GM12878 (cell line): ENCODE measurements around the gene AHNAK. TPM values are rescaled to one million over a fixed set of nuclear protein-coding genes. Genes with fewer than 3 reads are reported as not detected.

Source experiments
- ATAC-seq: fragments of 200-7000 bp; cut with Tn5 transposase; 3 replicates; pipeline ENCODE4 v1.9.1; 2020; ENCODE audit warnings: mild to moderate bottlenecking, moderate library complexity
- BruUV-seq: library from RNA; stranded (reverse); fragments of 400-500 nt; replicated peaks from 2 replicates; lab custom pipeline; 2021; lab: Mats Ljungman, UMichigan
- CTCF ChIA-PET: fragments of 300-600 bp; sonication (Branson Sonifier 250); formaldehyde crosslinking; extraction: SDS; loops from one replicate; lab custom pipeline; 2021; ENCODE audit warnings: inconsistent platforms; lab: Yijun Ruan, JAX
- POLR2A ChIA-PET: fragments of 350-600 bp; formaldehyde crosslinking; extraction: SDS; loops from one replicate; lab custom pipeline; 2021; ENCODE audit warnings: inconsistent platforms; lab: Charles Lee
- RAD21 ChIA-PET: fragments of 300-600 bp; sonication (Branson Sonifier 250); formaldehyde crosslinking; loops from one replicate; lab custom pipeline; 2023; ENCODE audit warnings: antibody characterized with exemption; ENCODE audit not compliant: unreplicated experiment; lab: Charles Lee
- SMC1A ChIA-PET: fragments of 300-600 bp; sonication (Branson Sonifier 250); formaldehyde crosslinking; loops from one replicate; lab custom pipeline; 2023; ENCODE audit not compliant: unreplicated experiment, uncharacterized antibody; lab: Charles Lee
- DNase-seq: peaks from one replicate; pipeline ENCODE4 v3.0.0-alpha.2; 2011; ENCODE audit warnings: low read depth, low spot score
- FAIRE-seq: peaks from 3 replicates; lab custom pipeline; 2011; peaks lifted over from hg19 to GRCh38; lab: Jason Lieb, UNC
- H2AFZ ChIP-seq: 2 replicates; pipeline ENCODE4 v1.6.0; 2011; ENCODE audit warnings: low read depth, low read length, control low read depth; ENCODE audit not compliant: control insufficient read depth
- H3K27ac ChIP-seq: 2 replicates; pipeline ENCODE4 v1.5.1; 2011; ENCODE audit warnings: control low read depth; ENCODE audit not compliant: control insufficient read depth, insufficient read depth
- H3K27me3 ChIP-seq, 2 experiments: replicated peaks in 1 of 2; 2 replicates each; pipeline versions ENCODE4 v1.6.0 to v1.6.1; 2011; ENCODE audit warnings: low read length in 1 of 2; ENCODE audit not compliant: control insufficient read depth in 2 of 2, insufficient read depth in 2 of 2
- H3K36me3 ChIP-seq, 2 experiments: 2 replicates each; pipeline ENCODE4 v1.5.1; 2011; ENCODE audit warnings: low read length in 1 of 2; ENCODE audit not compliant: control insufficient read depth in 2 of 2, insufficient read depth in 2 of 2
- H3K4me1 ChIP-seq: 2 replicates; pipeline ENCODE4 v1.6.1; 2011; ENCODE audit warnings: mild to moderate bottlenecking, low read length, moderate library complexity, mixed read lengths; ENCODE audit not compliant: control insufficient read depth, insufficient read depth
- H3K4me2 ChIP-seq: 2 replicates; pipeline ENCODE4 v1.6.0; 2011; ENCODE audit warnings: control low read depth; ENCODE audit not compliant: control insufficient read depth, insufficient read depth
- H3K4me3 ChIP-seq: fragments of 200-600 bp; sonication (generic); 2 replicates; pipeline ENCODE4 v1.5.1; 2016
- H3K79me2 ChIP-seq: 2 replicates; pipeline ENCODE4 v1.6.0; 2011; ENCODE audit warnings: low read length; ENCODE audit not compliant: control insufficient read depth, insufficient read depth
- H3K9ac ChIP-seq: 2 replicates; pipeline ENCODE4 v1.8.0; 2011; ENCODE audit warnings: low read length, control low read depth, mixed read lengths; ENCODE audit not compliant: control insufficient read depth, insufficient read depth
- H3K9me3 ChIP-seq: replicated peaks from 3 replicates; pipeline ENCODE4 v1.5.1; 2011; ENCODE audit warnings: mild to moderate bottlenecking, low read length; ENCODE audit not compliant: control insufficient read depth, insufficient read depth
- H4K20me1 ChIP-seq: 2 replicates; pipeline ENCODE4 v1.6.0; 2011; ENCODE audit not compliant: control insufficient read depth, insufficient read depth
- ATF3 ChIP-seq: IDR thresholded peaks from 2 replicates; pipeline ENCODE4 v1.6.1; 2011; ENCODE audit warnings: low read depth, mild to moderate bottlenecking, low read length, moderate library complexity, borderline replicate concordance; ENCODE audit errors: extremely low read depth
- FOS ChIP-seq: IDR thresholded peaks from 3 replicates; pipeline ENCODE4 v1.6.1; 2011; ENCODE audit warnings: borderline replicate concordance; ENCODE audit not compliant: insufficient read length; ENCODE audit errors: extremely low read depth
- HDAC2 ChIP-seq: fragments of 200-600 bp; sonication (generic); IDR thresholded peaks from 2 replicates; pipeline ENCODE4 v1.6.1; 2017
- NR2C2 ChIP-seq: IDR thresholded peaks from 2 replicates; pipeline ENCODE4 v1.6.1; 2011; ENCODE audit warnings: borderline replicate concordance, low read depth; ENCODE audit not compliant: control insufficient read depth, insufficient read length
- NRF1 ChIP-seq: conservative IDR thresholded peaks from 2 replicates; pipeline ENCODE4 v1.6.1; 2011; ENCODE audit warnings: mild to moderate bottlenecking, low read depth, low read length, improper control_type of control experiment
- SIX5 ChIP-seq: IDR thresholded peaks from 2 replicates; pipeline ENCODE4 v1.6.1; 2011; ENCODE audit warnings: mild to moderate bottlenecking, low read depth, low read length, moderate library complexity; ENCODE audit not compliant: severe bottlenecking
- SREBF2 ChIP-seq: IDR thresholded peaks from 2 replicates; pipeline ENCODE4 v1.6.1; 2012; ENCODE audit warnings: mild to moderate bottlenecking, low read length
- STAT1 ChIP-seq: fragments of 450-650 bp; conservative IDR thresholded peaks from 2 replicates; pipeline ENCODE4 v1.6.1; 2014; ENCODE audit warnings: antibody characterized with exemption, mild to moderate bottlenecking
- WGBS: methylation state at CpG from one replicate; pipeline ENCODE4 v1.1.6; 2016; ENCODE audit warnings: low lambda C conversion rate; ENCODE audit not compliant: insufficient replicate concordance, insufficient coverage; ENCODE audit errors: missing lambda C conversion rate; 5-methylcytosine and 5-hydroxymethylcytosine counted together
- in situ Hi-C: fragments of 300-500 bp; cut with MboI; formaldehyde crosslinking; loops from 9 replicates; pipeline ENCODE4 v1.14.3; 2018; ENCODE audit warnings: mixed read lengths
- intact Hi-C: fragments of 100-400 bp; cut with micrococcal nuclease; formaldehyde crosslinking; loops from one replicate; pipeline ENCODE4 v1.14.2; 2022; ENCODE audit not compliant: unreplicated experiment
- polyA plus RNA-seq, 11 experiments: library from polyadenylated mRNA; depleted of rRNA in 4 of 11; unstranded in 6 of 11; stranded (reverse) in 5 of 11; fragments of >200 nt; fragmentation: Nextera tagmentation in 4 of 11; fragmentation: Illumina TruSeq in 1 of 11; extraction: Ambion mirVana in 4 of 11; extraction: Trizol in 1 of 11; gene quantifications; 1 replicate in 1 of 11; 2 replicates in 10 of 11; pipeline versions ENCODE4 v1.2.1 to v1.2.3, GENCODE V29; 2011 to 2016; ENCODE audit warnings: inconsistent platforms in 2 of 11, missing spikeins in 2 of 11, low read depth in 1 of 11
- total RNA-seq, 4 experiments: library from RNA; depleted of rRNA in 3 of 4; stranded (reverse); fragments of >200 nt in 3 of 4; fragmentation: Illumina TruSeq in 1 of 4; extraction: Trizol in 1 of 4; gene quantifications; 2 replicates each; pipeline versions ENCODE4 v1.2.1 to v1.2.3, GENCODE V29; 2013 to 2021
- TF ChIP-seq, protein P1 (sequence below): fragments of 450-650 bp; IDR thresholded peaks from 2 replicates; pipeline ENCODE4 v1.6.1; 2017; ENCODE audit warnings: low read depth, mild to moderate bottlenecking, moderate library complexity
- TF ChIP-seq, protein P2 (sequence below): IDR thresholded peaks from 2 replicates; pipeline ENCODE4 v1.6.1; 2012; ENCODE audit warnings: improper control_type of control experiment, low read depth, low read length; ENCODE audit not compliant: insufficient replicate concordance

Gene AHNAK
- total and polyA plus RNA-seq, 10 of the 15 experiments (the other 5 are each of a cell fraction or from before 2014, with no cell fraction given): 0.76 to 90.3 (median 19.4) TPM

DNA sequence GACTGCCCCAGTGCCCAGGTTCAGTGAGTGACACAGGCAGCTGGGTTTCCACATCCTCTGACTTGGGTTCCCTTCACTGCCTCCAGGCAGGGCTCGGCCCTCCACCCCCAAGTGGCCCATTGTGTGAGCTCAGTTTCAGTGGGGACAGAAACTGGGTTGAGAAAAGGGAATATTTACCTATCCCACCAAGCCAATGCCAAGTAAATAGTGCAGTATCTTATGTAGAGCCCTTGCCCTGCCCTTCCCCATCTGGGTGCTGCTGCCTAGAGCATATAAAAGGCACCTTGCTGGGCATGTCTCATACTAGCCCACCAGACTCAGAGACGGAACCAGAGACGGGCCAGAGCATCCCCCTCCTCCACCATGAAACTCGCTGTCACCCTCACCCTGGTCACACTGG, 127.9 kb downstream of the AHNAK start, which contains the start of gene SCGB1A1:
Gene SCGB1A1, plus strand, starts transcription at position 301 of the 400 bp plus-strand sequence. Its CDS starts 63 bp downstream, at position 364.
- Histone ChIP-seq H3K4me2 (no peak within 1 kb of the TSS), H3K36me3 (no peaks in the 10 kb centered on the region), H3K4me1 (no peaks in the 10 kb centered on the region), H3K9ac (no peak within 1 kb of the TSS), H3K27ac (no peak within 1 kb of the TSS), H4K20me1 (no peaks in the 10 kb centered on the region), H3K4me3 (no peak within 1 kb of the TSS), H3K27me3 (peaks cover 0 to 1% of the 10 kb centered on the region in 2 experiments; a peak in 2 of 4 replicates)
- ChIA-PET POLR2A (no interaction called here), SMC1A (interaction anchor here (1.0 to 1.2 kb wide), 2 partner anchors 123 to 141 kb away, joined by 3 to 5 read pairs; no protein-coding TSS in a partner anchor), RAD21 (no interaction called here)
- no TSS peak for BruUV-seq
- DNase-seq (no peak), ATAC-seq (no peak; the same call in 2 of the 3 replicates)
- intact Hi-C loops: no loop called here
- TF ChIP-seq, protein P1, sequence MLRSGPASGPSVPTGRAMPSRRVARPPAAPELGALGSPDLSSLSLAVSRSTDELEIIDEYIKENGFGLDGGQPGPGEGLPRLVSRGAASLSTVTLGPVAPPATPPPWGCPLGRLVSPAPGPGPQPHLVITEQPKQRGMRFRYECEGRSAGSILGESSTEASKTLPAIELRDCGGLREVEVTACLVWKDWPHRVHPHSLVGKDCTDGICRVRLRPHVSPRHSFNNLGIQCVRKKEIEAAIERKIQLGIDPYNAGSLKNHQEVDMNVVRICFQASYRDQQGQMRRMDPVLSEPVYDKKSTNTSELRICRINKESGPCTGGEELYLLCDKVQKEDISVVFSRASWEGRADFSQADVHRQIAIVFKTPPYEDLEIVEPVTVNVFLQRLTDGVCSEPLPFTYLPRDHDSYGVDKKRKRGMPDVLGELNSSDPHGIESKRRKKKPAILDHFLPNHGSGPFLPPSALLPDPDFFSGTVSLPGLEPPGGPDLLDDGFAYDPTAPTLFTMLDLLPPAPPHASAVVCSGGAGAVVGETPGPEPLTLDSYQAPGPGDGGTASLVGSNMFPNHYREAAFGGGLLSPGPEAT: no peak
- TF ChIP-seq HDAC2: no peak
- no peak for TF ChIP-seq NRF1
- no peak for TF ChIP-seq SREBF2
- TF ChIP-seq SIX5: no peak
- no peak for TF ChIP-seq ATF3
- no peak for TF ChIP-seq FOS
- no peak for TF ChIP-seq NR2C2
- TF ChIP-seq STAT1: no peak
- TF ChIP-seq, protein P2, sequence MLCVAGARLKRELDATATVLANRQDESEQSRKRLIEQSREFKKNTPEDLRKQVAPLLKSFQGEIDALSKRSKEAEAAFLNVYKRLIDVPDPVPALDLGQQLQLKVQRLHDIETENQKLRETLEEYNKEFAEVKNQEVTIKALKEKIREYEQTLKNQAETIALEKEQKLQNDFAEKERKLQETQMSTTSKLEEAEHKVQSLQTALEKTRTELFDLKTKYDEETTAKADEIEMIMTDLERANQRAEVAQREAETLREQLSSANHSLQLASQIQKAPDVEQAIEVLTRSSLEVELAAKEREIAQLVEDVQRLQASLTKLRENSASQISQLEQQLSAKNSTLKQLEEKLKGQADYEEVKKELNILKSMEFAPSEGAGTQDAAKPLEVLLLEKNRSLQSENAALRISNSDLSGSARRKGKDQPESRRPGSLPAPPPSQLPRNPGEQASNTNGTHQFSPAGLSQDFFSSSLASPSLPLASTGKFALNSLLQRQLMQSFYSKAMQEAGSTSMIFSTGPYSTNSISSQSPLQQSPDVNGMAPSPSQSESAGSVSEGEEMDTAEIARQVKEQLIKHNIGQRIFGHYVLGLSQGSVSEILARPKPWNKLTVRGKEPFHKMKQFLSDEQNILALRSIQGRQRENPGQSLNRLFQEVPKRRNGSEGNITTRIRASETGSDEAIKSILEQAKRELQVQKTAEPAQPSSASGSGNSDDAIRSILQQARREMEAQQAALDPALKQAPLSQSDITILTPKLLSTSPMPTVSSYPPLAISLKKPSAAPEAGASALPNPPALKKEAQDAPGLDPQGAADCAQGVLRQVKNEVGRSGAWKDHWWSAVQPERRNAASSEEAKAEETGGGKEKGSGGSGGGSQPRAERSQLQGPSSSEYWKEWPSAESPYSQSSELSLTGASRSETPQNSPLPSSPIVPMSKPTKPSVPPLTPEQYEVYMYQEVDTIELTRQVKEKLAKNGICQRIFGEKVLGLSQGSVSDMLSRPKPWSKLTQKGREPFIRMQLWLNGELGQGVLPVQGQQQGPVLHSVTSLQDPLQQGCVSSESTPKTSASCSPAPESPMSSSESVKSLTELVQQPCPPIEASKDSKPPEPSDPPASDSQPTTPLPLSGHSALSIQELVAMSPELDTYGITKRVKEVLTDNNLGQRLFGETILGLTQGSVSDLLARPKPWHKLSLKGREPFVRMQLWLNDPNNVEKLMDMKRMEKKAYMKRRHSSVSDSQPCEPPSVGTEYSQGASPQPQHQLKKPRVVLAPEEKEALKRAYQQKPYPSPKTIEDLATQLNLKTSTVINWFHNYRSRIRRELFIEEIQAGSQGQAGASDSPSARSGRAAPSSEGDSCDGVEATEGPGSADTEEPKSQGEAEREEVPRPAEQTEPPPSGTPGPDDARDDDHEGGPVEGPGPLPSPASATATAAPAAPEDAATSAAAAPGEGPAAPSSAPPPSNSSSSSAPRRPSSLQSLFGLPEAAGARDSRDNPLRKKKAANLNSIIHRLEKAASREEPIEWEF: no peak
- TF ChIP-seq, all 136 proteins: peak for 0
- no peaks in the 10 kb centered on the region for H3K79me2 ChIP-seq
- in situ Hi-C loops: no loop called here
- no peak for FAIRE-seq
- 22% methylated on average over 4 of the region's 4 CpGs for WGBS
- CTCF ChIA-PET: interaction anchor here (2.5 to 12.5 kb wide), 2 partner anchors 24 to 123 kb away, joined by 8 to 280 read pairs; no protein-coding TSS in a partner anchor
- no peak within 1 kb of the TSS for H2AFZ ChIP-seq
- no peaks in the 10 kb centered on the region for H3K9me3 ChIP-seq
